ENCODE results near the gene MFNG. TPM values are rescaled to one million over a fixed set of nuclear protein-coding genes. Genes with fewer than 3 reads are reported as not detected.

The MFNG gene
- total RNA-seq, 1 donor from 2014 or later: 3.7 TPM

DNA sequence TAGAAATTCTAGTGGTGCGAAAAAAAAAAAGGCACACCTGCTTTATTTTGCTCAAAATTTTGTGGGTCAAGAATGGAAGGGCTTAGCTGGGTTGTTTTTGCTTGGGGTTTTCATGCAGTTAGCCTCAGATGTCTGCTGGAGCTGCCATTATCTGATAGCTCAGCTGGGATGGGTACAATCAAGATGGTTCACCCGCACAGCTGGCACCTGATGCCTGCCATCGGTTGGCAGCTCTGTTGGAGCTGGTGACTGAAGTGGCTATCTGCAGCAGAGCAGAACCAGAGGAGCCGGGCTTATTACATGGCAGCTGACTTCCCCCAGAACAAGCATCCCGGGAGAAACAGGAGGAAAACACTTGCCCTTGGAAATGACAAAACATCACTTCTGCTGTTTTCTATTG is 46.8 kb downstream of the MFNG start:
- H3K27me3 ChIP-seq (ENCODE audit: control insufficient read depth in 3 of 3, insufficient read depth in 3 of 3, low read length in 3 of 3): peaks cover 17 to 38% (median 37%) of the 10 kb centered on the region in 3 donors
- H3K4me1 ChIP-seq (ENCODE audit: control insufficient read depth in 3 of 3, insufficient read depth in 3 of 3, low read length in 3 of 3): no peaks in the 10 kb centered on the region

GRCh38 chr22:37435970-37436603 is 50.1 kb downstream of the MFNG start:
- peaks cover 4 to 8% (median 4%) of the 10 kb centered on the region in 3 donors for H3K9me3 ChIP-seq (ENCODE audit: control insufficient read depth in 3 of 3, low read length in 3 of 3)
- H3K27me3 ChIP-seq (ENCODE audit: control insufficient read depth in 3 of 3, insufficient read depth in 3 of 3, low read length in 3 of 3): peaks cover 38 to 57% (median 49%) of the 10 kb centered on the region in 3 donors
- no peak overlapping the region for H3K9ac ChIP-seq (ENCODE audit: low read depth in 1 of 3, low read length in 3 of 3)
- no peak overlapping the region for H3K27ac ChIP-seq (ENCODE audit: low read depth, low read length)
- H3K4me1 ChIP-seq (ENCODE audit: control insufficient read depth in 3 of 3, insufficient read depth in 3 of 3, low read length in 3 of 3): peaks cover 0 to 3% (median 0%) of the 10 kb centered on the region in 3 donors
- no peaks in the 10 kb centered on the region for H3K36me3 ChIP-seq (ENCODE audit: control insufficient read depth in 3 of 3, insufficient read depth in 3 of 3, low read length in 3 of 3)
- no peak overlapping the region for H3K4me3 ChIP-seq (ENCODE audit: low read length in 3 of 3)

More for the DNA sequence above, 46.8 kb downstream of the MFNG start:
- no peak overlapping the region for H3K4me3 ChIP-seq (ENCODE audit: low read length in 3 of 3)
- H3K27ac ChIP-seq (ENCODE audit: low read depth, low read length): no peak overlapping the region
- H3K9ac ChIP-seq (ENCODE audit: low read depth in 1 of 3, low read length in 3 of 3): no peak overlapping the region
- H3K36me3 ChIP-seq (ENCODE audit: control insufficient read depth in 3 of 3, insufficient read depth in 3 of 3, low read length in 3 of 3): no peaks in the 10 kb centered on the region
- H3K9me3 ChIP-seq (ENCODE audit: control insufficient read depth in 3 of 3, low read length in 3 of 3): peaks cover 4 to 12% (median 5%) of the 10 kb centered on the region in 3 donors

GRCh38 chr22:37433786-37434185 is 52.4 kb downstream of the MFNG start:
- no peak overlapping the region for H3K27ac ChIP-seq (ENCODE audit: low read depth, low read length)
- H3K4me1 ChIP-seq (ENCODE audit: control insufficient read depth in 3 of 3, insufficient read depth in 3 of 3, low read length in 3 of 3): peaks cover 0 to 3% (median 0%) of the 10 kb centered on the region in 3 donors
- no peak overlapping the region for H3K9ac ChIP-seq (ENCODE audit: low read depth in 1 of 3, low read length in 3 of 3)
- H3K4me3 ChIP-seq (ENCODE audit: low read length in 3 of 3): no peak overlapping the region
- H3K27me3 ChIP-seq (ENCODE audit: control insufficient read depth in 3 of 3, insufficient read depth in 3 of 3, low read length in 3 of 3): peaks cover 60 to 72% (median 61%) of the 10 kb centered on the region in 3 donors
- no peaks in the 10 kb centered on the region for H3K36me3 ChIP-seq (ENCODE audit: control insufficient read depth in 3 of 3, insufficient read depth in 3 of 3, low read length in 3 of 3)
- peaks cover 0 to 4% (median 0%) of the 10 kb centered on the region in 3 donors for H3K9me3 ChIP-seq (ENCODE audit: control insufficient read depth in 3 of 3, low read length in 3 of 3)

- Histone ChIP-seq H3K4me3 (ENCODE audit: low read length in 3 of 3) (no peak overlapping the region), H3K4me1 (ENCODE audit: control insufficient read depth in 3 of 3, insufficient read depth in 3 of 3, low read length in 3 of 3) (peaks cover 0 to 3% (median 3%) of the 10 kb centered on the region in 3 donors), H3K36me3 (ENCODE audit: control insufficient read depth in 3 of 3, insufficient read depth in 3 of 3, low read length in 3 of 3) (no peaks in the 10 kb centered on the region), H3K27ac (ENCODE audit: low read depth, low read length) (no peak overlapping the region), H3K27me3 (ENCODE audit: control insufficient read depth in 3 of 3, insufficient read depth in 3 of 3, low read length in 3 of 3) (peaks cover 68 to 83% (median 72%) of the 10 kb centered on the region in 3 donors), H3K9me3 (ENCODE audit: control insufficient read depth in 3 of 3, low read length in 3 of 3) (peaks cover 0 to 4% (median 0%) of the 10 kb centered on the region in 3 donors), H3K9ac (ENCODE audit: low read depth in 1 of 3, low read length in 3 of 3) (no peak overlapping the region)
Measured at GRCh38 chr22:37432708-37433054, 53.5 kb downstream of the MFNG start.

DNA sequence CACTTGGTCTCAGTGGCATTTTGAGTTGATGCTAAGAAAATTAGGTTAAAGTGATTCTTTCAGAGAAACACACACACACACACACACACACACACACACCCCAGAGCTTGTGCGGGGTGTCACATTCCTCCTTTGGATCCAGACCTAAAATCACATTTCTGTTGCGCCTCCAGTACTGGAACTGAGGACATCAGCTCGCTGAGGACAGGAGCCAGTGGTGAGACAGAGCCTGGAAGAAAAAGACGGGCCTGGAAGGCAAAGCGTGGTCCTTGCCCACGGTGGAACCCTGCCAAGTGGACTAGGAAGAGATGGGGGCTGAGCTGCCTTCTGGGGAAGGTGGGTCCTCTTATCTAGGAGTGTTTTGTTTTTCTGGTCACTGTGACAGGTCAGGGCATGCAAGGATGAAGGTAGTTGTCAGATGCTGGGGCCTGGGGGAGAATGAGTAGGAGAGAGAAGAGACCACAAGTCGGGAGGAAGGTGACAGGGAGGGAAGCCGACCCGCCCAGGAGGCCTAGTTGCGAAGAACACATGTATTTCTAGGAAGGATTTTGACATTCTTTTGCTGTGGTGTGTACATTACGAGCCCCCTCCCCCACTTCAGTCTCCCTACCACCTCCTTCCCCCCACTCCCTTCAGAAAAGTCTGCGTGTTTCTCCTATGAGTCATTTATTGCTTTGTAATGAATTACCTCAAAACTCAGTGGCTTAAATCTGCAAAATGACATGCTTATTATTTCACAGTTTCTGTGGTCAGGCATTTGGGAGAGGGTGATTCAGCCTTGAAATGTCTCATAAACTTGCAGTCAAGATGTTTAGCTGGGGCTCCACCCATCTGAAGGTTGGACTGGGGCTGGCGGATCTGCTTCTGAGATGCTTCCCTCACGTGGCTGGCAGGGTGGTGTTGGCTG is 54.1 kb downstream of the MFNG start:
- H3K4me1 ChIP-seq (ENCODE audit: control insufficient read depth in 3 of 3, insufficient read depth in 3 of 3, low read length in 3 of 3): peaks cover 0 to 4% (median 3%) of the 10 kb centered on the region in 3 donors
- no peak overlapping the region for H3K9ac ChIP-seq (ENCODE audit: low read depth in 1 of 3, low read length in 3 of 3)

DNA sequence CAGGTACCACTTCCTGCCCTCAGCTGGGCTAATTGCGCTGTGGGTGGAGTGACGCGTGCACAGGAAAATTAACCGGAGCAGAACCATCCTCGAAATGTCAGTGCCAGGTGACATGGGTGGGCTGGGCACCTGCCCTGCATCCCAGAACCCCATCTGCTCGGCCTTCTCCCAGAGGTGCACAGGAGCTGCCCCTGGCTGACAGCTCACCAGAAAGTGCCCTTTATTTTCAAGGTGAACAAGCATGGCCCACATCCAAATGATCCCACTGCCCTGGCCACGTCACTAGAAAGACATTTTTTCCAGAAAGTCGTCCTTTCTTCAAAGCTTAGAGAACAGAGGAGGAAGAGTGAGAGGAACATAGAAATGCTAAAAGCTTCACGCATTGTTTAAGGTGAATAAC is 54.8 kb downstream of the MFNG start:
- Histone ChIP-seq H3K4me3 (ENCODE audit: low read length in 3 of 3) (no peak overlapping the region), H3K36me3 (ENCODE audit: control insufficient read depth in 3 of 3, insufficient read depth in 3 of 3, low read length in 3 of 3) (no peaks in the 10 kb centered on the region), H3K27me3 (ENCODE audit: control insufficient read depth in 3 of 3, insufficient read depth in 3 of 3, low read length in 3 of 3) (peaks cover 70 to 89% (median 73%) of the 10 kb centered on the region in 3 donors), H3K27ac (ENCODE audit: low read depth, low read length) (no peak overlapping the region), H3K4me1 (ENCODE audit: control insufficient read depth in 3 of 3, insufficient read depth in 3 of 3, low read length in 3 of 3) (peaks cover 0 to 4% (median 3%) of the 10 kb centered on the region in 3 donors), H3K9ac (ENCODE audit: low read depth in 1 of 3, low read length in 3 of 3) (no peak overlapping the region), H3K9me3 (ENCODE audit: control insufficient read depth in 3 of 3, low read length in 3 of 3) (peaks cover 0 to 4% (median 0%) of the 10 kb centered on the region in 3 donors)

More for the DNA sequence above, 54.1 kb downstream of the MFNG start:
- no peak overlapping the region for H3K4me3 ChIP-seq (ENCODE audit: low read length in 3 of 3)
- H3K27ac ChIP-seq (ENCODE audit: low read depth, low read length): no peak overlapping the region
- no peaks in the 10 kb centered on the region for H3K36me3 ChIP-seq (ENCODE audit: control insufficient read depth in 3 of 3, insufficient read depth in 3 of 3, low read length in 3 of 3)
- H3K27me3 ChIP-seq (ENCODE audit: control insufficient read depth in 3 of 3, insufficient read depth in 3 of 3, low read length in 3 of 3): peaks cover 69 to 85% (median 69%) of the 10 kb centered on the region in 3 donors
- H3K9me3 ChIP-seq (ENCODE audit: control insufficient read depth in 3 of 3, low read length in 3 of 3): peaks cover 0 to 4% (median 0%) of the 10 kb centered on the region in 3 donors

GRCh38 chr22:37430941-37431340 is 55.2 kb downstream of the MFNG start:
- Histone ChIP-seq H3K9me3 (ENCODE audit: control insufficient read depth in 3 of 3, low read length in 3 of 3) (peaks cover 0 to 3% (median 0%) of the 10 kb centered on the region in 3 donors), H3K9ac (ENCODE audit: low read depth in 1 of 3, low read length in 3 of 3) (no peak overlapping the region), H3K27ac (ENCODE audit: low read depth, low read length) (no peak overlapping the region), H3K36me3 (ENCODE audit: control insufficient read depth in 3 of 3, insufficient read depth in 3 of 3, low read length in 3 of 3) (no peaks in the 10 kb centered on the region), H3K4me3 (ENCODE audit: low read length in 3 of 3) (no peak overlapping the region), H3K4me1 (ENCODE audit: control insufficient read depth in 3 of 3, insufficient read depth in 3 of 3, low read length in 3 of 3) (peaks cover 0 to 4% (median 3%) of the 10 kb centered on the region in 3 donors), H3K27me3 (ENCODE audit: control insufficient read depth in 3 of 3, insufficient read depth in 3 of 3, low read length in 3 of 3) (peaks cover 74 to 89% (median 76%) of the 10 kb centered on the region in 3 donors)

GRCh38 chr22:37428649-37429586 is 57.3 kb downstream of the MFNG start:
- Histone ChIP-seq H3K4me3 (ENCODE audit: low read length in 3 of 3) (no peak overlapping the region), H3K27ac (ENCODE audit: low read depth, low read length) (no peak overlapping the region), H3K27me3 (ENCODE audit: control insufficient read depth in 3 of 3, insufficient read depth in 3 of 3, low read length in 3 of 3) (peaks cover 79 to 91% (median 85%) of the 10 kb centered on the region in 3 donors), H3K4me1 (ENCODE audit: control insufficient read depth in 3 of 3, insufficient read depth in 3 of 3, low read length in 3 of 3) (peaks cover 0 to 4% (median 3%) of the 10 kb centered on the region in 3 donors), H3K9me3 (ENCODE audit: control insufficient read depth in 3 of 3, low read length in 3 of 3) (no peaks in the 10 kb centered on the region), H3K36me3 (ENCODE audit: control insufficient read depth in 3 of 3, insufficient read depth in 3 of 3, low read length in 3 of 3) (no peaks in the 10 kb centered on the region), H3K9ac (ENCODE audit: low read depth in 1 of 3, low read length in 3 of 3) (no peak overlapping the region)

All from skeletal muscle tissue (tissue), 4 donors.